DOHH2 (cell line): Measurements from ENCODE around the gene ESPL1.

Experiments
- CTCF ChIP-seq: fragments of 200-600 bp; sonication (generic); IDR thresholded peaks from one replicate; pipeline ENCODE4 v1.5.1; 2014; ENCODE audit warnings: antibody characterized with exemption, mild to moderate bottlenecking, low read depth, low read length; ENCODE audit not compliant: poor library complexity, severe bottlenecking
- EZH2phosphoT487 ChIP-seq: fragments of 200-600 bp; sonication (generic); IDR thresholded peaks from 2 replicates; pipeline ENCODE4 v1.6.1; 2017; ENCODE audit warnings: borderline replicate concordance, mild to moderate bottlenecking, antibody characterized with exemption, low read length, moderate library complexity, mixed read lengths

DNA sequence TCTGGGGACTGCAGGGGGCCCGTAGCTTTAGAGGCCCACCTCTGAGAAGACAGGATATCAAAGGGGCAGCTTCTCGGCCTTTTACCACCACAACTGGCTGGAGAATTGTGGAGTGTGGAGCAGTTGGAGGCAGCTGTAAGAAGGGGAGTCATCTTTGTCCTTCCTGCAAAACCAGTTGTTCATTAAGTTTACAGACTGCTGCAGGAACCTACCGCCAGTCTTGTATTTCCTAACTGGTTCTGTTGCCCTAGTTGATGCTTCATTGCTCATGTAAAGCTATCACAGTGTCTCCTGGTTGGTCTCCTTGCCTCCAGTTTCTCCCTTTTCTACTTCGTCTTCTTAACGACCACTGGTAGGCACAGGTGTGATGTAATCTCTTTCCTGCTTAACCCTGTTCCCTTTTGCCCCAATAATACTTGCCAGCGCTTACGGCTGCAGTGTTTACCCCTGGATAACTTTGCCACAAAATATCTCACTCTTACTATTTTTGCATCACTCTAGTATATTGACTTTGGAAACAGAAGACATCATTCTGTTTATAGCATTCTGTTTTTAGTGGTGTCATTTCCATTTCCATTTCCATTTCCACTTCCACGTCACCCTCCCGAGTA lies 11.9 kb downstream of the ESPL1 start:
- TF ChIP-seq CTCF (no peak), EZH2phosphoT487 (no peak)
